Esophagus squamous epithelium (tissue), 4 donors: ENCODE measurements around the gene DTX1.

Source experiments
- POLR2A ChIP-seq, 4 donors: fragments of 450-650 bp; IDR thresholded peaks; one replicate each; pipeline ENCODE4 v1.6.1; 2017; ENCODE audit warnings: antibody characterized with exemption in 4 of 4, mild to moderate bottlenecking in 4 of 4, moderate library complexity in 3 of 4
- TF ChIP-seq, protein P1 (sequence below), 6 experiments: fragments of 450-650 bp in 4 of 6; fragments of 200-600 bp in 2 of 6; sonication (generic) in 2 of 6; IDR thresholded peaks; one replicate each; pipeline ENCODE4 v1.5.1; 2016 to 2019; ENCODE audit warnings: antibody characterized with exemption in 6 of 6, mild to moderate bottlenecking in 4 of 6, moderate library complexity in 4 of 6

DNA sequence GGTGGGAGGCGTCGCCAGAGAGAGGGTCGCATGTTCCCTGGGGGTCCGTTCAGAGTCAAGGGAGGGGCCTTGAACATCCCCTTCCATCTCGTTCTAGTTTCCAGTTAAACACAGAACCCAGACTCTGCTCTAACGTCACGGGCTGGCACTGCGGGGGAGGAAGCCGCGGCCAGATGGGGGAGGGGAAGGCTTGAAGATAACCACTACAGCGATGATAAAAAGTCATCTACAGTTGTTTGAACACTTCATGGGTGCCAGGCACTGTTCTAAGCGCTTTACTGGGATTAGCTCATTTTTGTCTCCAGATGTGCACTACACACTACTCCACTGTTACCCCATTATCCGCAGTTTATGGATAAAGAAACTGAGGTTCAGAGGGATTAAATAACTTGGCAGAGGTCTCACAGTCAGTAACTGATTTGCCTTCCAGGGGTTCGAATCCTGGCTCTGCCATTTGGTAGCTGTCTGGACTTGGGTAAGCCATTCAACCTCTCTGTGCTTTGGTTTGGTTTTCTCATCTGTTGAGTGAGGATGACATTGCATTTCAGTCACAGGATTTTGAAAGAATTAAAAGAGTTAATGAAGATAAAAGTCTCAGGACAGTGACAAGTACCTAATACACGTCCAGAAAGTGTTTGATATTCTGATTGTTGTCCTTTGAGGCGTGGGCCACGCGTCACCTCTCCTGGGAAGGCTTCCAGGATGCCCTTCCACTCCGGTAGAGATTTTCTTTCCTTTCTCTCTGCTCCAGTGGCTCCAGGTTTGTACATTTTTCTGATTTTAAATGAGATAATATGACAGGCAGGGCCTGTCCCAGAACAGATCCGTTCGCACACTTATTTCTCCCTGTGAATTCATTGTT lies 79.8 kb downstream of the DTX1 start:
- TF ChIP-seq, protein P1, sequence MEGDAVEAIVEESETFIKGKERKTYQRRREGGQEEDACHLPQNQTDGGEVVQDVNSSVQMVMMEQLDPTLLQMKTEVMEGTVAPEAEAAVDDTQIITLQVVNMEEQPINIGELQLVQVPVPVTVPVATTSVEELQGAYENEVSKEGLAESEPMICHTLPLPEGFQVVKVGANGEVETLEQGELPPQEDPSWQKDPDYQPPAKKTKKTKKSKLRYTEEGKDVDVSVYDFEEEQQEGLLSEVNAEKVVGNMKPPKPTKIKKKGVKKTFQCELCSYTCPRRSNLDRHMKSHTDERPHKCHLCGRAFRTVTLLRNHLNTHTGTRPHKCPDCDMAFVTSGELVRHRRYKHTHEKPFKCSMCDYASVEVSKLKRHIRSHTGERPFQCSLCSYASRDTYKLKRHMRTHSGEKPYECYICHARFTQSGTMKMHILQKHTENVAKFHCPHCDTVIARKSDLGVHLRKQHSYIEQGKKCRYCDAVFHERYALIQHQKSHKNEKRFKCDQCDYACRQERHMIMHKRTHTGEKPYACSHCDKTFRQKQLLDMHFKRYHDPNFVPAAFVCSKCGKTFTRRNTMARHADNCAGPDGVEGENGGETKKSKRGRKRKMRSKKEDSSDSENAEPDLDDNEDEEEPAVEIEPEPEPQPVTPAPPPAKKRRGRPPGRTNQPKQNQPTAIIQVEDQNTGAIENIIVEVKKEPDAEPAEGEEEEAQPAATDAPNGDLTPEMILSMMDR (IDR thresholded peaks at IDR 0.05), result no peak
- TF ChIP-seq POLR2A (IDR thresholded peaks at IDR 0.05), result no peak
